SK-N-SH (cell line): ENCODE results near the gene ITGA8. TPM values are rescaled to one million over a fixed set of nuclear protein-coding genes. Genes with fewer than 3 reads are reported as not detected.
"Not testable (repeated sequence)": the region's sequence is repeated elsewhere in the genome, so short reads cannot be mapped to it uniquely, and the experiment has no call there.

Experiments
- CTCF ChIA-PET: fragments of 300-600, 350-600 bp; formaldehyde crosslinking; extraction: SDS; loops from one replicate; lab custom pipeline; 2021; lab: Yijun Ruan, JAX
- POLR2A ChIA-PET: fragments of 350-600 bp; sonication (Branson Sonifier 250); formaldehyde crosslinking; extraction: SDS; loops from one replicate; lab custom pipeline; 2020; ENCODE audit warnings: antibody characterized with exemption, inconsistent platforms; lab: Yijun Ruan, JAX
- DNase-seq: peaks from one replicate; pipeline ENCODE4 v3.0.0; 2012
- H2AFZ ChIP-seq: fragments of 200-600 bp; sonication (generic); 2 replicates; pipeline ENCODE4 v1.8.1; 2016; ENCODE audit warnings: antibody characterized with exemption, mild to moderate bottlenecking, low read depth
- H3F3A ChIP-seq: fragments of 200-600 bp; sonication (generic); replicated peaks from 2 replicates; pipeline ENCODE3; 2016; ENCODE audit warnings: antibody characterized with exemption, mild to moderate bottlenecking; ENCODE audit not compliant: insufficient read depth
- H3K27ac ChIP-seq, 2 experiments: fragments of 200-500 bp in 1 of 2; fragments of 200-600 bp in 1 of 2; sonication (Bioruptor generic) in 1 of 2; sonication (generic), shearing (Covaris generic) in 1 of 2; 2 replicates each; pipeline versions ENCODE4 v1.5.1 to v1.6.1; 2014 to 2016; ENCODE audit warnings: low read depth in 2 of 2, inconsistent platforms in 1 of 2, low read length in 1 of 2, mild to moderate bottlenecking in 1 of 2, mixed read lengths in 1 of 2
- H3K27me3 ChIP-seq: fragments of 200-600 bp; sonication (generic), shearing (Covaris generic); 2 replicates; pipeline ENCODE4 v1.6.1; 2016; ENCODE audit warnings: mixed run types; ENCODE audit not compliant: insufficient read depth
- H3K36me3 ChIP-seq, 2 experiments: fragments of 200-500 bp in 1 of 2; fragments of 200-600 bp in 1 of 2; sonication (Bioruptor generic) in 1 of 2; sonication (generic) in 1 of 2; replicated peaks in 1 of 2; 2 replicates each; pipeline versions ENCODE3 to v1.5.1; 2014 to 2016; ENCODE audit warnings: low read length in 1 of 2, mild to moderate bottlenecking in 1 of 2; ENCODE audit not compliant: insufficient read depth in 2 of 2, control insufficient read depth in 1 of 2
- H3K4me1 ChIP-seq, 2 experiments: fragments of 200-500 bp in 1 of 2; fragments of 200-600 bp in 1 of 2; sonication (Bioruptor generic) in 1 of 2; sonication (generic), shearing (Covaris generic) in 1 of 2; 2 replicates each; pipeline versions ENCODE4 v1.5.1 to v1.6.1; 2014 to 2016; ENCODE audit warnings: low read depth in 1 of 2, low read length in 1 of 2, mixed run types in 1 of 2; ENCODE audit not compliant: insufficient read depth in 2 of 2, control insufficient read depth in 1 of 2
- H3K4me2 ChIP-seq: fragments of 200-600 bp; sonication (generic), shearing (Covaris generic); 2 replicates; pipeline ENCODE4 v1.6.1; 2017; ENCODE audit warnings: mixed run types
- H3K4me3 ChIP-seq, 2 experiments: fragments of 200-500 bp in 1 of 2; fragments of 200-600 bp in 1 of 2; sonication (Bioruptor generic) in 1 of 2; sonication (generic), shearing (Covaris generic) in 1 of 2; 2 replicates each; pipeline versions ENCODE4 v1.5.1 to v1.8.1; 2014 to 2016; ENCODE audit warnings: low read depth in 2 of 2, inconsistent platforms in 1 of 2, low read length in 1 of 2, mild to moderate bottlenecking in 1 of 2, mixed read lengths in 1 of 2, moderate library complexity in 1 of 2
- H3K79me2 ChIP-seq: fragments of 200-600 bp; sonication (generic); 2 replicates; pipeline ENCODE4 v1.8.1; 2017; ENCODE audit warnings: mild to moderate bottlenecking; ENCODE audit not compliant: insufficient read depth
- H3K9ac ChIP-seq: fragments of 200-600 bp; sonication (generic); 2 replicates; pipeline ENCODE4 v1.6.1; 2017; ENCODE audit warnings: mixed run types
- H3K9me2 ChIP-seq: fragments of 200-600 bp; sonication (generic); 2 replicates; pipeline ENCODE4 v1.6.1; 2017; ENCODE audit warnings: mixed run types
- H3K9me3 ChIP-seq: fragments of 200-600 bp; sonication (generic); 2 replicates; pipeline ENCODE4 v1.6.1; 2017; ENCODE audit warnings: mixed run types, mild to moderate bottlenecking, moderate library complexity
- H4K20me1 ChIP-seq: fragments of 200-600 bp; sonication (generic); 2 replicates; pipeline ENCODE4 v1.6.1; 2017; ENCODE audit warnings: mild to moderate bottlenecking, mixed run types; ENCODE audit not compliant: insufficient read depth
- ELF1 ChIP-seq: IDR thresholded peaks from 2 replicates; pipeline ENCODE4 v1.4.0; 2012
- FOSL2 ChIP-seq: IDR thresholded peaks from 2 replicates; pipeline ENCODE4 v1.4.0; 2012; ENCODE audit warnings: low read depth, mild to moderate bottlenecking, moderate library complexity, borderline replicate concordance
- FOXJ3 ChIP-seq: sonication (generic); formaldehyde crosslinking; IDR thresholded peaks from 2 replicates; pipeline ENCODE4 v1.5.1; 2020; ENCODE audit warnings: mild to moderate bottlenecking, missing genetic modification reagents
- JUND ChIP-seq: IDR thresholded peaks from 2 replicates; pipeline ENCODE4 v1.4.0; 2012
- POLR2AphosphoS5 ChIP-seq: IDR thresholded peaks from 2 replicates; pipeline ENCODE4 v1.6.1; 2012; ENCODE audit warnings: low read depth, low read length
- TAF1 ChIP-seq: IDR thresholded peaks from 2 replicates; pipeline ENCODE4 v1.6.1; 2012; ENCODE audit warnings: low read depth, mild to moderate bottlenecking, low read length, moderate library complexity, borderline replicate concordance
- TCF12 ChIP-seq: IDR thresholded peaks from 2 replicates; pipeline ENCODE4 v1.4.0; 2012
- TEAD4 ChIP-seq: IDR thresholded peaks from 2 replicates; pipeline ENCODE4 v1.4.0; 2012; ENCODE audit warnings: mild to moderate bottlenecking, borderline replicate concordance; ENCODE audit not compliant: insufficient read depth
- WGBS: methylation state at CpG from one replicate; pipeline ENCODE4 v1.1.6; 2017; ENCODE audit warnings: low lambda C conversion rate; 5-methylcytosine and 5-hydroxymethylcytosine counted together
- polyA plus RNA-seq, 3 experiments: library from polyadenylated mRNA; depleted of rRNA; stranded (reverse); fragments of >200 nt; gene quantifications; 2 replicates each; pipeline ENCODE4 v1.2.3, GENCODE V29; 2012
- TF ChIP-seq, protein P1 (sequence below): IDR thresholded peaks from 2 replicates; pipeline ENCODE4; 2012
- TF ChIP-seq, protein P2 (sequence below): fragments of 150-350 bp; IDR thresholded peaks from 2 replicates; pipeline ENCODE4 v1.6.1; 2017; ENCODE audit warnings: antibody characterized with exemption, low read length, low read depth, borderline replicate concordance
- TF ChIP-seq, protein P3 (sequence below): IDR thresholded peaks from 2 replicates; pipeline ENCODE4 v1.4.0; 2012; ENCODE audit warnings: low read depth, borderline replicate concordance

The ITGA8 gene
- polyA plus RNA-seq, 1 of the 3 experiments (the other 2 are of a cell fraction): not detected

DNA sequence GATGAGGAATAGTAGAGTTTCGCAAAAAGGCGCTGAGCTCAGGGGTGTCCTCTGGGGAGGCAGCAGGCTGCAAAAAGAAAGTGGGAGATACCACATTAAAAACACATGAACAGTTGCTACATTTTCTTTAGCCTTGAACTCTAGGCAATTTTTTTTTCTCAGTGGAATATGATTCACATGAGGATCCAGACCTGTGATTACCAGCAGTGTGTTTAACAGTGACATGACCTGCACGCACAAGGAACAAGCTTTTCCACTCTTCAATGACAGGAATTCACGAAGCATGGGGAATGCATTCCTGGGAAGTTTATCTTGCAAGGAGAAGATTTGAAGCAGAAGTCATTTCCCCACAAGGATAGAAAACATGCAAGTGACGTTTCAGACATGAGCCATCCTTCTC is 161.6 kb downstream of the ITGA8 start:
- no peak for DNase-seq
- H3F3A ChIP-seq: no peaks in the 10 kb centered on the region
- H3K4me3 ChIP-seq: no peak overlapping the region
- TF ChIP-seq POLR2AphosphoS5 (no peak), FOXJ3 (CRISPR knock-in tag) (no peak), TEAD4 (no peak), FOSL2 (no peak), TAF1 (no peak), JUND (no peak), TCF12 (no peak), ELF1 (no peak)
- TF ChIP-seq, protein P1, sequence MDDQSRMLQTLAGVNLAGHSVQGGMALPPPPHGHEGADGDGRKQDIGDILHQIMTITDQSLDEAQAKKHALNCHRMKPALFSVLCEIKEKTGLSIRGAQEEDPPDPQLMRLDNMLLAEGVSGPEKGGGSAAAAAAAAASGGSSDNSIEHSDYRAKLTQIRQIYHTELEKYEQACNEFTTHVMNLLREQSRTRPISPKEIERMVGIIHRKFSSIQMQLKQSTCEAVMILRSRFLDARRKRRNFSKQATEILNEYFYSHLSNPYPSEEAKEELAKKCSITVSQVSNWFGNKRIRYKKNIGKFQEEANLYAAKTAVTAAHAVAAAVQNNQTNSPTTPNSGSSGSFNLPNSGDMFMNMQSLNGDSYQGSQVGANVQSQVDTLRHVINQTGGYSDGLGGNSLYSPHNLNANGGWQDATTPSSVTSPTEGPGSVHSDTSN: no peak
- TF ChIP-seq, protein P2, sequence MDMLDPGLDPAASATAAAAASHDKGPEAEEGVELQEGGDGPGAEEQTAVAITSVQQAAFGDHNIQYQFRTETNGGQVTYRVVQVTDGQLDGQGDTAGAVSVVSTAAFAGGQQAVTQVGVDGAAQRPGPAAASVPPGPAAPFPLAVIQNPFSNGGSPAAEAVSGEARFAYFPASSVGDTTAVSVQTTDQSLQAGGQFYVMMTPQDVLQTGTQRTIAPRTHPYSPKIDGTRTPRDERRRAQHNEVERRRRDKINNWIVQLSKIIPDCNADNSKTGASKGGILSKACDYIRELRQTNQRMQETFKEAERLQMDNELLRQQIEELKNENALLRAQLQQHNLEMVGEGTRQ: no peak
- TF ChIP-seq, protein P3, sequence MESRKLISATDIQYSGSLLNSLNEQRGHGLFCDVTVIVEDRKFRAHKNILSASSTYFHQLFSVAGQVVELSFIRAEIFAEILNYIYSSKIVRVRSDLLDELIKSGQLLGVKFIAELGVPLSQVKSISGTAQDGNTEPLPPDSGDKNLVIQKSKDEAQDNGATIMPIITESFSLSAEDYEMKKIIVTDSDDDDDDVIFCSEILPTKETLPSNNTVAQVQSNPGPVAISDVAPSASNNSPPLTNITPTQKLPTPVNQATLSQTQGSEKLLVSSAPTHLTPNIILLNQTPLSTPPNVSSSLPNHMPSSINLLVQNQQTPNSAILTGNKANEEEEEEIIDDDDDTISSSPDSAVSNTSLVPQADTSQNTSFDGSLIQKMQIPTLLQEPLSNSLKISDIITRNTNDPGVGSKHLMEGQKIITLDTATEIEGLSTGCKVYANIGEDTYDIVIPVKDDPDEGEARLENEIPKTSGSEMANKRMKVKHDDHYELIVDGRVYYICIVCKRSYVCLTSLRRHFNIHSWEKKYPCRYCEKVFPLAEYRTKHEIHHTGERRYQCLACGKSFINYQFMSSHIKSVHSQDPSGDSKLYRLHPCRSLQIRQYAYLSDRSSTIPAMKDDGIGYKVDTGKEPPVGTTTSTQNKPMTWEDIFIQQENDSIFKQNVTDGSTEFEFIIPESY: no peak
- TF ChIP-seq, all 33 proteins: peak for 0
- ChIA-PET POLR2A (no interaction called here), CTCF (no interaction called here)
- H3K27me3 ChIP-seq: peaks cover 5% of the 10 kb centered on the region; the same call in 1 of the 2 replicates
- H3K36me3 ChIP-seq: no peaks in the 10 kb centered on the region
- H3K9me3 ChIP-seq: no peaks in the 10 kb centered on the region
- no peak overlapping the region for H2AFZ ChIP-seq
- H3K4me2 ChIP-seq: no peak overlapping the region
- no peaks in the 10 kb centered on the region for H4K20me1 ChIP-seq
- H3K4me1 ChIP-seq: no peaks in the 10 kb centered on the region
- no peaks in the 10 kb centered on the region for H3K9me2 ChIP-seq
- no peak overlapping the region for H3K27ac ChIP-seq
- no peaks in the 10 kb centered on the region for H3K79me2 ChIP-seq
- 35% methylated on average over 5 of the region's 5 CpGs for WGBS
- H3K9ac ChIP-seq: no peak overlapping the region

DNA sequence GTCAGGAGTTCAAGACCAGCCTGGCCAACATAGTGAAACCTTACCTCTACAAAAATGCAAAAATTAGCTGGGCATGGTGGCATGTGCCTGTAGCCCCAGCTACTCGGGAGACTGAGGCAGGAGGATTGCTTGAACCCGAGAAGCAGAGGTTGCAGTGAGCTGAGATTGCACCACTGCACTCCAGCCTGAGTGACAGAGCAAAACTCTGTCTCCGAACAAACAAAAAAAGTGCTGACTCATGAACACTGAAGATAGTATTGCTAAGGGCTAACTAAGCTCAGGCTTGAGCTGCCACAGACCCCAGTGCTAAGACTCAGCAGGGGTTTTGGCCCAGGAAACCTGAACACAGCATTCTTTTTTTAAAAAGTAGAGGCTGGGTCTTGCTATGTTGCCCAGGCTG is 162.6 kb downstream of the ITGA8 start:
- DNase-seq, H3K4me1 ChIP-seq, H4K20me1 ChIP-seq, H3K9me2 ChIP-seq, H3K4me2 ChIP-seq, H3F3A ChIP-seq, POLR2A ChIA-PET, H2AFZ ChIP-seq, H3K4me3 ChIP-seq, H3K9me3 ChIP-seq, H3K27ac ChIP-seq, H3K36me3 ChIP-seq, H3K9ac ChIP-seq, H3K27me3 ChIP-seq, H3K79me2 ChIP-seq: not testable (repeated sequence)
- WGBS: 8% methylated on average over 3 of the region's 3 CpGs
- CTCF ChIA-PET: interaction anchor here (1.3 kb wide), 1 partner anchor 61 kb away, joined by 3 read pairs; no protein-coding TSS in a partner anchor
